ENCODE measurements around the gene C15orf61. TPM values are rescaled to one million over a fixed set of nuclear protein-coding genes. Genes with fewer than 3 reads are reported as not detected.

Gene C15orf61
- total and polyA plus RNA-seq, 4 donors = 2.1 to 5.8 (median 4.1) TPM

DNA sequence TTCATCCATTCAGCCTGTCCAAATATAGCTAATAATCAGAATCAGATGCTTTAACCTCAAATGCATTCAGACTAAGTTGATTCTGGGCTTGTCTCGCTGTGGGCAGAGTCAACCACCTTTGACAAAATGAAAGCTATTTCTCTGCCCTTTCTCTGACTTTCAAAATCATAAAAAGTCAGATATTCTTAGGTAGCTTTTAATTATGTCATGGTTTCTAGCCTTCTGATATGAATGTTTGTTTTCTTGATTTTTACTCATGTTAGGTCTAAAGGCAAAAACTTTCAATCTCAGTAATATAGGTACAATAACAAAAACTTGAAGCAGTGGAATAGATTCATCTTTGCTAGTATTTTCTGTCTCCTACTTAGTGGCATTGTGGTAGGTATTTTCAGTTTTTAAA lies 25.3 kb upstream of the C15orf61 start:
- Histone ChIP-seq H3K27ac (ENCODE audit: low read depth in 1 of 2, low read length in 1 of 2) (no peak overlapping the region), H3K4me3 (no peak overlapping the region), H3K9ac (ENCODE audit: insufficient read depth in 1 of 2, low read length in 2 of 2) (no peak overlapping the region), H3K9me3 (ENCODE audit: control insufficient read depth in 4 of 4, insufficient read depth in 3 of 4, low read length in 3 of 4) (no peaks in the 10 kb centered on the region), H3K36me3 (ENCODE audit: control insufficient read depth in 4 of 4, insufficient read depth in 4 of 4, low read length in 4 of 4) (peaks cover 0 to 3% (median 0%) of the 10 kb centered on the region in 4 donors), H3K27me3 (ENCODE audit: control insufficient read depth in 3 of 3, insufficient read depth in 3 of 3, low read length in 2 of 3) (peaks cover 0 to 11% (median 5%) of the 10 kb centered on the region in 3 donors), H3K4me1 (ENCODE audit: control insufficient read depth in 5 of 5, insufficient read depth in 5 of 5, low read length in 5 of 5) (no peaks in the 10 kb centered on the region)
- ATAC-seq (ENCODE audit: insufficient read depth, low FRiP score) (no peak), DNase-seq (no peak)
- WGBS, 2 donors = 95 to 97% methylated on average over 1 of the region's 1 CpG
- TF ChIP-seq, protein P1, sequence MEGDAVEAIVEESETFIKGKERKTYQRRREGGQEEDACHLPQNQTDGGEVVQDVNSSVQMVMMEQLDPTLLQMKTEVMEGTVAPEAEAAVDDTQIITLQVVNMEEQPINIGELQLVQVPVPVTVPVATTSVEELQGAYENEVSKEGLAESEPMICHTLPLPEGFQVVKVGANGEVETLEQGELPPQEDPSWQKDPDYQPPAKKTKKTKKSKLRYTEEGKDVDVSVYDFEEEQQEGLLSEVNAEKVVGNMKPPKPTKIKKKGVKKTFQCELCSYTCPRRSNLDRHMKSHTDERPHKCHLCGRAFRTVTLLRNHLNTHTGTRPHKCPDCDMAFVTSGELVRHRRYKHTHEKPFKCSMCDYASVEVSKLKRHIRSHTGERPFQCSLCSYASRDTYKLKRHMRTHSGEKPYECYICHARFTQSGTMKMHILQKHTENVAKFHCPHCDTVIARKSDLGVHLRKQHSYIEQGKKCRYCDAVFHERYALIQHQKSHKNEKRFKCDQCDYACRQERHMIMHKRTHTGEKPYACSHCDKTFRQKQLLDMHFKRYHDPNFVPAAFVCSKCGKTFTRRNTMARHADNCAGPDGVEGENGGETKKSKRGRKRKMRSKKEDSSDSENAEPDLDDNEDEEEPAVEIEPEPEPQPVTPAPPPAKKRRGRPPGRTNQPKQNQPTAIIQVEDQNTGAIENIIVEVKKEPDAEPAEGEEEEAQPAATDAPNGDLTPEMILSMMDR (IDR thresholded peaks at IDR 0.05; ENCODE audit: control extremely low read depth, extremely low read depth) = no peak

DNA sequence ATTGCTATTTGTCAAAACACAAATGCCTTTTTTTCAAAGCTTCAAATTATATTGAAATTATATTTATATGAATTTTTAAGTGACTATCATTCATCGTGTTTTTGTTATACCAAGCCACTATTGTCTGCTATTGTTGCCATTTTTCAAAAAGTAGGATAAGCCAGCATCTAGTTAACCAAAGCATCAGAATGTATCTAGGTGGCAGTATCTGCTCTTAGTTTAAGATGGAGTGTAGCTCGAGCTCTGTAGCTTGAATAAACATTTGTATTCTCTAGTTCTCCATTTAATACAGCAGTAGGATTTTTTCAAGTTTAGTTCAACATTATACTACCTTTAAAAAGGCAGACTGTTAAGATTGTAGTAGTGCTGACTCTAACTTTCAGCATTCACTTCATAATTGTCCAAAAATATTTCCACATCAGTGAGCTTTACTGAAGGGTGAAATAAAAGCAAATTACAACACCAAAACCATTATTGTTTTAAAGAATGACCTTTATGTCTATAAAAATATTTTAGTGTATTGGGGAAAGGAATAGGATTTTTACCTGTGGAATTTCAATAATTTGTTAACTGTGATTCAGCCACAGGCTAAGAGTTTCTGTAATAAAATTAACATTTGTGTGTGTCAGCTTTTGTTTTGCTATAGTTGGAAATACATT lies 19.6 kb upstream of the C15orf61 start:
- peaks cover 0 to 5% (median 0%) of the 10 kb centered on the region in 5 donors for H3K4me1 ChIP-seq (ENCODE audit: control insufficient read depth in 5 of 5, insufficient read depth in 5 of 5, low read length in 5 of 5)
- TF ChIP-seq, protein P1 (IDR thresholded peaks at IDR 0.05; ENCODE audit: control extremely low read depth, extremely low read depth) = no peak
- DNase-seq (peak in 2 of 3 donors; percentile 62 to 70), ATAC-seq (ENCODE audit: insufficient read depth, low FRiP score) (no peak)
- no peak overlapping the region for H3K4me3 ChIP-seq
- H3K9me3 ChIP-seq (ENCODE audit: control insufficient read depth in 4 of 4, insufficient read depth in 3 of 4, low read length in 3 of 4) = no peaks in the 10 kb centered on the region
- H3K27me3 ChIP-seq (ENCODE audit: control insufficient read depth in 3 of 3, insufficient read depth in 3 of 3, low read length in 2 of 3) = peaks cover 0 to 22% (median 17%) of the 10 kb centered on the region in 3 donors
- H3K9ac ChIP-seq (ENCODE audit: insufficient read depth in 1 of 2, low read length in 2 of 2) = no peak overlapping the region
- no peak overlapping the region for H3K27ac ChIP-seq (ENCODE audit: low read depth in 1 of 2, low read length in 1 of 2)
- H3K36me3 ChIP-seq (ENCODE audit: control insufficient read depth in 4 of 4, insufficient read depth in 4 of 4, low read length in 4 of 4) = no peaks in the 10 kb centered on the region
- 19 to 35% methylated on average over 2 of the region's 2 CpGs for WGBS, 2 donors

DNA sequence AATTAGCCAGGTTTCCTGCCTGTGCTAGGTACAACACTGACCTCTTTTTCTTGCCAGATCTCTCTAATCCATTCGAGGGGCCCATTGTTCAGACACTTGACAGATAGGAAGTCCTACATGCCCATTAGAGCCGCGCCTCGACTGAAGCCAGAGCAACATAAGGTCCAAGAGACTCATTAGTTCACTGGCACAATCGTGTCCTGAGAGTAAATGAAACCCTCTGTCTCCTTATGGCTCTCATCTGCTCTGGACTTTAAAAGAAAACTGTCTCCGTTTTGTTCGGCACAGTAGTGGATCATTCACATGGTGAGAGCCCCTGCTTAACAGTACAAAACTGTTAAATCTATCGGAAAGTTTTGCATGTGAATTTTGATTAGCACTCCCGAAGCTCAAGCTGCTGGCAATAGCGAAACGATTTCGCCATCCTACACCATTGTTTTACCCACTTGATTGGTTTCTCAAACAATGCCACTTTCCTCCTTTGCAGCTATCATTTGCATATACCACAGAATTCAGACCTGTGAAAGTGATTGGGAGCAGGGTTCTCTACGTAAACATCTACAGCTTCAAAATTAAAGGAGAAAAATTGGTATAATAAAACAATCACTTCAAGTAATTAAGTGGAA lies 19.0 kb upstream of the C15orf61 start:
- DNase-seq (no peak), ATAC-seq (ENCODE audit: insufficient read depth, low FRiP score) (no peak)
- Histone ChIP-seq H3K27me3 (ENCODE audit: control insufficient read depth in 3 of 3, insufficient read depth in 3 of 3, low read length in 2 of 3) (peaks cover 0 to 22% (median 17%) of the 10 kb centered on the region in 3 donors), H3K4me1 (ENCODE audit: control insufficient read depth in 5 of 5, insufficient read depth in 5 of 5, low read length in 5 of 5) (peaks cover 0 to 5% (median 0%) of the 10 kb centered on the region in 5 donors), H3K4me3 (no peak overlapping the region), H3K9ac (ENCODE audit: insufficient read depth in 1 of 2, low read length in 2 of 2) (no peak overlapping the region), H3K9me3 (ENCODE audit: control insufficient read depth in 4 of 4, insufficient read depth in 3 of 4, low read length in 3 of 4) (no peaks in the 10 kb centered on the region), H3K36me3 (ENCODE audit: control insufficient read depth in 4 of 4, insufficient read depth in 4 of 4, low read length in 4 of 4) (no peaks in the 10 kb centered on the region), H3K27ac (ENCODE audit: low read depth in 1 of 2, low read length in 1 of 2) (peak overlapping the region in 1 of 2 donors; percentile 1)
- TF ChIP-seq, protein P1 (IDR thresholded peaks at IDR 0.05; ENCODE audit: control extremely low read depth, extremely low read depth) = no peak
- 53 to 61% methylated on average over 13 of the region's 13 CpGs for WGBS, 2 donors
